H9 (cell line): Measurements from ENCODE around the gene ERICH6. TPM values are rescaled to one million over a fixed set of nuclear protein-coding genes. Genes with fewer than 3 reads are reported as not detected.

ENCODE experiments used
- DNase-seq: peaks from one replicate; pipeline ENCODE4 v3.0.0-alpha.2; 2017
- H2AFZ ChIP-seq: one replicate; pipeline ENCODE4 v1.6.1; 2013; ENCODE audit warnings: mild to moderate bottlenecking, low read length, control low read depth, moderate library complexity
- H2AK5ac ChIP-seq: 2 replicates; pipeline ENCODE4 v1.6.1; 2013; ENCODE audit warnings: low read length, control low read depth, mixed read lengths; ENCODE audit not compliant: insufficient read length
- H2BK120ac ChIP-seq: one replicate; pipeline ENCODE4 v1.6.1; 2013; ENCODE audit warnings: low read depth, mild to moderate bottlenecking, low read length, control low read depth, inconsistent platforms; ENCODE audit not compliant: poor library complexity, severe bottlenecking
- H2BK12ac ChIP-seq: 2 replicates; pipeline ENCODE4 v1.6.1; 2013; ENCODE audit warnings: low read length, control low read depth, mixed read lengths, low read depth; ENCODE audit not compliant: insufficient read length
- H2BK15ac ChIP-seq: 2 replicates; pipeline ENCODE4 v1.6.1; 2013; ENCODE audit warnings: low read depth, low read length, control low read depth
- H2BK20ac ChIP-seq: one replicate; pipeline ENCODE4 v1.6.1; 2013; ENCODE audit warnings: low read depth, mild to moderate bottlenecking, low read length, control low read depth, inconsistent platforms; ENCODE audit not compliant: poor library complexity, severe bottlenecking
- H2BK5ac ChIP-seq: 2 replicates; pipeline ENCODE4 v1.6.1; 2013; ENCODE audit warnings: low read length, control low read depth, mixed read lengths; ENCODE audit not compliant: insufficient read length
- H3K14ac ChIP-seq: 2 replicates; pipeline ENCODE4 v1.6.1; 2013; ENCODE audit warnings: low read length, control low read depth; ENCODE audit not compliant: insufficient read depth
- H3K18ac ChIP-seq: 2 replicates; pipeline ENCODE4 v1.6.1; 2013; ENCODE audit warnings: low read depth, mild to moderate bottlenecking, mixed read lengths, low read length, control low read depth; ENCODE audit not compliant: insufficient read length
- H3K23ac ChIP-seq: 2 replicates; pipeline ENCODE4 v1.6.1; 2013; ENCODE audit warnings: low read length, control low read depth, mixed read lengths, low read depth; ENCODE audit not compliant: insufficient read length
- H3K23me2 ChIP-seq: 2 replicates; pipeline ENCODE4 v1.6.1; 2013; ENCODE audit warnings: low read depth, mild to moderate bottlenecking, mixed read lengths, low read length, control low read depth; ENCODE audit not compliant: insufficient read length, poor library complexity, severe bottlenecking
- H3K27ac ChIP-seq: 2 replicates; pipeline ENCODE4 v1.5.1; 2013; ENCODE audit warnings: low read length, control low read depth, mixed read lengths, low read depth; ENCODE audit not compliant: insufficient read length
- H3K27me3 ChIP-seq: 2 replicates; pipeline ENCODE4 v1.6.1; 2013; ENCODE audit warnings: low read length, control low read depth, inconsistent platforms; ENCODE audit not compliant: insufficient read depth
- H3K4ac ChIP-seq: 2 replicates; pipeline ENCODE4 v1.6.1; 2013; ENCODE audit warnings: low read depth, mild to moderate bottlenecking, control low read depth, inconsistent platforms, low read length, moderate library complexity
- H3K4me1 ChIP-seq: 2 replicates; pipeline ENCODE4 v1.6.1; 2013; ENCODE audit warnings: low read length, control low read depth, inconsistent platforms; ENCODE audit not compliant: insufficient read depth
- H3K4me2 ChIP-seq: 2 replicates; pipeline ENCODE4 v1.6.1; 2013; ENCODE audit warnings: low read length, control low read depth, mixed read lengths; ENCODE audit not compliant: insufficient read length, insufficient read depth
- H3K56ac ChIP-seq: 2 replicates; pipeline ENCODE4 v1.6.1; 2013; ENCODE audit warnings: low read depth, mild to moderate bottlenecking, mixed read lengths, low read length, control low read depth; ENCODE audit not compliant: insufficient read length
- H3K79me1 ChIP-seq: 2 replicates; pipeline ENCODE4 v1.6.1; 2013; ENCODE audit warnings: low read depth, mild to moderate bottlenecking, moderate library complexity, low read length, control low read depth, inconsistent platforms; ENCODE audit not compliant: insufficient read depth, poor library complexity, severe bottlenecking
- H3K79me2 ChIP-seq: 2 replicates; pipeline ENCODE4 v1.6.1; 2013; ENCODE audit warnings: low read length, control low read depth, inconsistent platforms; ENCODE audit not compliant: insufficient read depth
- H3K9ac ChIP-seq: 2 replicates; pipeline ENCODE4 v1.6.1; 2013; ENCODE audit warnings: low read length, control low read depth, mixed read lengths; ENCODE audit not compliant: insufficient read length; ENCODE audit errors: extremely low read depth
- H3K9me3 ChIP-seq: one replicate; pipeline ENCODE4 v1.6.1; 2013; ENCODE audit warnings: low read depth, low read length, inconsistent platforms; ENCODE audit not compliant: control insufficient read depth
- H3T11ph ChIP-seq: one replicate; pipeline ENCODE4 v1.6.1; 2013; ENCODE audit warnings: mild to moderate bottlenecking, low read length, control low read depth, inconsistent platforms
- H4K20me1 ChIP-seq: one replicate; pipeline ENCODE4 v1.6.1; 2013; ENCODE audit not compliant: control insufficient read depth, insufficient read length, insufficient read depth
- H4K5ac ChIP-seq: 2 replicates; pipeline ENCODE4 v1.6.1; 2013; ENCODE audit warnings: low read depth, mild to moderate bottlenecking, mixed read lengths, low read length, control low read depth; ENCODE audit not compliant: insufficient read length
- H4K8ac ChIP-seq: replicated peaks from 2 replicates; pipeline ENCODE4 v1.6.1; 2013; ENCODE audit warnings: low read length, control low read depth, mixed read lengths, low read depth; ENCODE audit not compliant: insufficient read length
- H4K91ac ChIP-seq: 2 replicates; pipeline ENCODE4 v1.6.1; 2013; ENCODE audit warnings: low read depth, mild to moderate bottlenecking, moderate library complexity, mixed read lengths, low read length, control low read depth; ENCODE audit not compliant: insufficient read length
- H3K27ac Mint-ChIP-seq, 3 experiments: 2 replicates in 2 of 3; 3 replicates in 1 of 3; pipeline ENCODE4 v1.8.0; 2020 to 2021; ENCODE audit warnings: mixed read lengths in 3 of 3, mild to moderate bottlenecking in 1 of 3, moderate library complexity in 1 of 3
- H3K27me3 Mint-ChIP-seq: 2 replicates; pipeline ENCODE4 v1.8.0; 2021; ENCODE audit warnings: low read depth, mild to moderate bottlenecking, moderate library complexity, mixed read lengths
- H3K36me3 Mint-ChIP-seq, 3 experiments: 2 replicates in 2 of 3; 3 replicates in 1 of 3; pipeline ENCODE4 v1.8.0; 2020 to 2021; ENCODE audit warnings: low read depth in 3 of 3, mixed read lengths in 3 of 3; ENCODE audit not compliant: insufficient read depth in 1 of 3
- H3K4me1 Mint-ChIP-seq, 2 experiments: 2 replicates each; pipeline ENCODE4 v1.8.0; 2020; ENCODE audit warnings: mixed read lengths in 2 of 2
- H3K4me3 Mint-ChIP-seq, 2 experiments: 2 replicates in 1 of 2; 3 replicates in 1 of 2; pipeline ENCODE4 v1.8.0; 2020 to 2021; ENCODE audit warnings: mild to moderate bottlenecking in 2 of 2, mixed read lengths in 2 of 2, moderate library complexity in 1 of 2
- H3K9me3 Mint-ChIP-seq, 2 experiments: 2 replicates in 1 of 2; 3 replicates in 1 of 2; pipeline ENCODE4 v1.8.0; 2020; ENCODE audit warnings: mild to moderate bottlenecking in 2 of 2, mixed read lengths in 2 of 2, moderate library complexity in 1 of 2
- CTCF ChIP-seq: fragments of 200-600 bp; sonication (generic); conservative IDR thresholded peaks from 3 replicates; pipeline ENCODE4 v1.8.0; 2021; ENCODE audit warnings: antibody characterized with exemption, mild to moderate bottlenecking
- WGBS: extraction: QIAGEN DNeasy Blood & Tissue Kit; methylation state at CpG from one replicate; pipeline ENCODE4 v1.1.7; 2013; ENCODE audit warnings: missing lambda C conversion rate, low lambda C conversion rate, mixed read lengths; ENCODE audit not compliant: insufficient read length; ENCODE audit errors: extremely low coverage; 5-methylcytosine and 5-hydroxymethylcytosine counted together
- total RNA-seq: library from RNA; stranded (reverse); gene quantifications from 2 replicates; pipeline ENCODE4 v1.2.1, GENCODE V29; 2021

The ERICH6 gene
- total RNA-seq, 1 experiment from 2014 or later: not detected

DNA sequence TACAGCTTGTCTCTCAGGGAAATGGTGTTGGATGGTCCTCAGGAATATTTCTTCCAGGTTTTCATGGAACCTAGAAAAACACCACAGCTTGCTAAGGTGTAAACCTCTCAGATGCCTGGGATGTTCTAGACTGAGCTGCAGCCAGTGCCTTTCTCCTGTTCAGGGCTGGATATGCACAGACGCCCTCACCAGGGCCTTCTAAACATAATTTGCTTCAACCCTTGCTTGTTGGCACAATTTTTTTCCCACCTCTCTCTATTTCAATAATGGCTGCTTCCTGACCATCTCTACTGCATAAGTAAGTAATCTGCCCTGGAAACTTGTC lies 31.0 kb upstream of the ERICH6 start:
- Histone ChIP-seq H3K27ac (no peak overlapping the region), H3K56ac (no peak overlapping the region), H4K8ac (no peak overlapping the region), H4K91ac (no peak overlapping the region), H3K4ac (no peak overlapping the region), H3K4me2 (no peak overlapping the region), H3K9me3 (no peaks in the 10 kb centered on the region), H3K9ac (no peak overlapping the region), H3T11ph (no peak overlapping the region), H3K23ac (no peak overlapping the region), H3K27me3 (no peaks in the 10 kb centered on the region), H4K5ac (no peak overlapping the region), H3K18ac (no peak overlapping the region), H2BK120ac (no peak overlapping the region), H3K79me1 (no peaks in the 10 kb centered on the region), H2AK5ac (no peak overlapping the region), H2BK5ac (no peak overlapping the region), H3K14ac (no peak overlapping the region), H2BK15ac (no peak overlapping the region), H3K23me2 (no peaks in the 10 kb centered on the region), H4K20me1 (no peaks in the 10 kb centered on the region), H2BK12ac (no peak overlapping the region), H3K4me1 (0 out of 2 replicates have a peak, but pooled peaks cover 4% of the 10 kb centered on the region), H3K79me2 (no peaks in the 10 kb centered on the region), H2AFZ (no peak overlapping the region), H2BK20ac (no peak overlapping the region)
- Mint-ChIP-seq H3K4me1 (peaks cover 41 to 57% of the 10 kb centered on the region in 2 experiments), H3K4me3 (no peak overlapping the region), H3K27me3 (no peaks in the 10 kb centered on the region), H3K9me3 (no peaks in the 10 kb centered on the region), H3K27ac (no peak overlapping the region), H3K36me3 (no peaks in the 10 kb centered on the region)
- no CpG with 5 or more reads among the region's 1 CpG for WGBS
- no peak for TF ChIP-seq CTCF
- no peak for DNase-seq
